ENCODE data around the gene AP1G2.

AP1G2 gene

GRCh38 chr14:23514644-23514957, 53.0 kb downstream of the AP1G2 start:
- no peak for DNase-seq (ENCODE audit: low spot score)
- TF ChIP-seq CTCF (IDR thresholded peaks at IDR 0.05; ENCODE audit: poor library complexity, severe bottlenecking): no peak

GRCh38 chr14:23513818-23514643, 53.6 kb downstream of the AP1G2 start:
- Histone ChIP-seq H3K36me3 (ENCODE audit: low read depth) (no peaks in the 10 kb centered on the region), H3K27ac (ENCODE audit: poor library complexity, severe bottlenecking) (no peak overlapping the region), H3K27me3 (ENCODE audit: insufficient read depth, poor library complexity, severe bottlenecking) (no peaks in the 10 kb centered on the region), H3K4me1 (ENCODE audit: insufficient read depth, poor library complexity, severe bottlenecking) (no peaks in the 10 kb centered on the region), H3K9me3 (ENCODE audit: severe bottlenecking) (no peaks in the 10 kb centered on the region), H3K4me3 (ENCODE audit: severe bottlenecking) (no peak overlapping the region)
- no peak for DNase-seq (ENCODE audit: low spot score)
- no peak for TF ChIP-seq CTCF (IDR thresholded peaks at IDR 0.05; ENCODE audit: poor library complexity, severe bottlenecking)
- no peak for ATAC-seq (ENCODE audit: low read depth)

More at GRCh38 chr14:23514644-23514957, 53.0 kb downstream of the AP1G2 start:
- Histone ChIP-seq H3K27me3 (ENCODE audit: insufficient read depth, poor library complexity, severe bottlenecking) (no peaks in the 10 kb centered on the region), H3K36me3 (ENCODE audit: low read depth) (no peaks in the 10 kb centered on the region), H3K4me3 (ENCODE audit: severe bottlenecking) (no peak overlapping the region), H3K4me1 (ENCODE audit: insufficient read depth, poor library complexity, severe bottlenecking) (no peaks in the 10 kb centered on the region), H3K9me3 (ENCODE audit: severe bottlenecking) (no peaks in the 10 kb centered on the region), H3K27ac (ENCODE audit: poor library complexity, severe bottlenecking) (no peak overlapping the region)
- ATAC-seq (ENCODE audit: low read depth): no peak

GRCh38 chr14:23513005-23513817, 54.4 kb downstream of the AP1G2 start:
- TF ChIP-seq CTCF (IDR thresholded peaks at IDR 0.05; ENCODE audit: poor library complexity, severe bottlenecking): no peak
- ATAC-seq (ENCODE audit: low read depth) (no peak), DNase-seq (ENCODE audit: low spot score) (no peak)
- Histone ChIP-seq H3K27ac (ENCODE audit: poor library complexity, severe bottlenecking) (no peak overlapping the region), H3K9me3 (ENCODE audit: severe bottlenecking) (no peaks in the 10 kb centered on the region), H3K4me3 (ENCODE audit: severe bottlenecking) (no peak overlapping the region), H3K27me3 (ENCODE audit: insufficient read depth, poor library complexity, severe bottlenecking) (no peaks in the 10 kb centered on the region), H3K36me3 (ENCODE audit: low read depth) (no peaks in the 10 kb centered on the region), H3K4me1 (ENCODE audit: insufficient read depth, poor library complexity, severe bottlenecking) (no peaks in the 10 kb centered on the region)

GRCh38 chr14:23512156-23512555, 55.4 kb downstream of the AP1G2 start:
- no peaks in the 10 kb centered on the region for H3K27me3 ChIP-seq (ENCODE audit: insufficient read depth, poor library complexity, severe bottlenecking)
- H3K36me3 ChIP-seq (ENCODE audit: low read depth): no peaks in the 10 kb centered on the region
- ATAC-seq (ENCODE audit: low read depth) (no peak), DNase-seq (ENCODE audit: low spot score) (no peak)
- no peaks in the 10 kb centered on the region for H3K4me1 ChIP-seq (ENCODE audit: insufficient read depth, poor library complexity, severe bottlenecking)
- no peak overlapping the region for H3K27ac ChIP-seq (ENCODE audit: poor library complexity, severe bottlenecking)
- no peak for TF ChIP-seq CTCF (IDR thresholded peaks at IDR 0.05; ENCODE audit: poor library complexity, severe bottlenecking)
- no peaks in the 10 kb centered on the region for H3K9me3 ChIP-seq (ENCODE audit: severe bottlenecking)
- no peak overlapping the region for H3K4me3 ChIP-seq (ENCODE audit: severe bottlenecking)
